ENCODE measurements around the gene KAT6B.

The KAT6B gene

DNA sequence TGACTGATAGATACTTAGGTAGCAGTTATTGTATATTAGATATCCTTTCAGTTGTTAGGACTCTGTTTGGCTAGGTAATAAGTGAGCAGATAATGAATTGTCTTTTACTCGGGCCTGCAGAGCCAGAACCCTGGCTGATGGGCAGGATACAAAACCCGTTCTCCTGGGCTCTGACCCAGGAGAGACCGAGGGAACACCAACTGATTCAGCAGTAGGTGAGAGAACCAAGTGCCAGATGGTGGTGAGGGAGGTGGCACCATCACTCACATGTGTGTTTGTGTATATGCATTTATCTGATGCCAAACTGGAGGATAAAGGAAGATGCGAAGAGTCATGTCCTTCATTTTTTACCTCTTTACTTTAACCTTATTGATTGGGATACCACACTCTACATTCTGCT lies 169.4 kb downstream of the KAT6B start:
- Histone ChIP-seq H3K4me3 (ENCODE audit: low read length in 2 of 2) (no peak overlapping the region), H3K9ac (ENCODE audit: low read depth, low read length, poor library complexity) (no peak overlapping the region)

DNA sequence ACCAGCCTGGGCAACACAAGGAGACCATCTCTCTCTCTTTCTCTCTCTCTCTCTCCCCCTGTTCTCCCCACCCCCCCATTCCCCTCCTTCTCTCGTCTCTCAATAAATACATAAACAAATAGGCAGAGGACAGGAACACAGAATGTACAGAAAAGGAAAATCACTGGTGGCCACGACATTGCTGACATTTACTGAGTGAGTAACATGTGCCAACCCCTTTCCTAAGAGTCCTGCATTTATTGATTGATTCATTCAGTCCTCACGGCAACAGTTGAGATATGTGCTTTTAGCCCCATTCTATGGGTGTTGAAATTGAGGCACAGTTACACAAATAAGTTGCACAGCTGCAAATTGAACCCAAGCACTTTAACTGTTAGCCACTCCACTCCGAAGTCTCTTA lies 170.8 kb downstream of the KAT6B start:
- Histone ChIP-seq H2BK12ac (ENCODE audit: low read length) (no peak overlapping the region), H3K36me3 (replicated peaks in 1 of 2; ENCODE audit: control insufficient read depth in 2 of 2, insufficient read depth in 2 of 2, low read length in 2 of 2) (peaks cover 4 to 44% of the 10 kb centered on the region in 2 donors), H2AFZ (ENCODE audit: low read length) (no peak overlapping the region), H3K79me1 (ENCODE audit: low read depth, low read length) (no peaks in the 10 kb centered on the region), H3K18ac (ENCODE audit: low read length) (no peak overlapping the region), H3K27ac (replicated peaks; ENCODE audit: low read length) (no peak overlapping the region), H3K4ac (ENCODE audit: low read length) (no peak overlapping the region), H3K9ac (ENCODE audit: low read depth, low read length, poor library complexity) (no peak overlapping the region), H2AK5ac (ENCODE audit: low read depth, low read length) (no peak overlapping the region), H3K23ac (ENCODE audit: low read depth, low read length, poor library complexity) (no peak overlapping the region), H4K8ac (ENCODE audit: low read depth, low read length) (no peak overlapping the region), H3K14ac (ENCODE audit: low read length) (no peak overlapping the region), H3K27me3 (ENCODE audit: control insufficient read depth in 3 of 3, insufficient read depth in 3 of 3, low read depth in 1 of 3, low read length in 3 of 3) (no peaks in the 10 kb centered on the region), H4K91ac (ENCODE audit: low read depth, low read length, poor library complexity) (no peak overlapping the region), H2BK120ac (ENCODE audit: low read depth, low read length) (no peak overlapping the region), H2BK5ac (ENCODE audit: low read length) (no peak overlapping the region), H3K4me3 (ENCODE audit: low read length in 2 of 2) (no peak overlapping the region), H2BK15ac (ENCODE audit: low read length) (no peak overlapping the region), H3K4me2 (ENCODE audit: insufficient read depth, low read length, poor library complexity, severe bottlenecking) (no peak overlapping the region), H3K9me3 (replicated peaks in 1 of 2; ENCODE audit: control insufficient read depth in 2 of 2, insufficient read depth in 1 of 2, low read depth in 1 of 2, low read length in 2 of 2) (no peaks in the 10 kb centered on the region), H3K4me1 (ENCODE audit: control insufficient read depth in 2 of 2, insufficient read depth in 1 of 2, low read depth in 1 of 2, low read length in 2 of 2) (no peaks in the 10 kb centered on the region)
- no peak for DNase-seq (ENCODE audit: low spot score)
- no CpG with 5 or more reads among the region's 4 CpGs for WGBS, 2 donors (ENCODE audit: extremely low coverage in 2 of 2, insufficient read length in 2 of 2, insufficient replicate concordance in 1 of 2)

More for the DNA sequence above, 169.4 kb downstream of the KAT6B start:
- WGBS, 2 donors (ENCODE audit: extremely low coverage in 2 of 2, insufficient read length in 2 of 2, insufficient replicate concordance in 1 of 2) = no CpG with 5 or more reads among the region's 4 CpGs
- Histone ChIP-seq H3K4ac (ENCODE audit: low read length) (no peak overlapping the region), H2AK5ac (ENCODE audit: low read depth, low read length) (no peak overlapping the region), H3K27me3 (ENCODE audit: control insufficient read depth in 3 of 3, insufficient read depth in 3 of 3, low read depth in 1 of 3, low read length in 3 of 3) (no peaks in the 10 kb centered on the region), H3K9me3 (replicated peaks in 1 of 2; ENCODE audit: control insufficient read depth in 2 of 2, insufficient read depth in 1 of 2, low read depth in 1 of 2, low read length in 2 of 2) (no peaks in the 10 kb centered on the region), H4K91ac (ENCODE audit: low read depth, low read length, poor library complexity) (no peak overlapping the region), H3K4me1 (ENCODE audit: control insufficient read depth in 2 of 2, insufficient read depth in 1 of 2, low read depth in 1 of 2, low read length in 2 of 2) (no peaks in the 10 kb centered on the region), H3K4me2 (ENCODE audit: insufficient read depth, low read length, poor library complexity, severe bottlenecking) (no peak overlapping the region), H2BK15ac (ENCODE audit: low read length) (no peak overlapping the region), H3K27ac (replicated peaks; ENCODE audit: low read length) (no peak overlapping the region), H2BK12ac (ENCODE audit: low read length) (no peak overlapping the region), H2BK120ac (ENCODE audit: low read depth, low read length) (no peak overlapping the region), H3K36me3 (replicated peaks in 1 of 2; ENCODE audit: control insufficient read depth in 2 of 2, insufficient read depth in 2 of 2, low read length in 2 of 2) (peaks cover 4 to 53% of the 10 kb centered on the region in 2 donors), H2AFZ (ENCODE audit: low read length) (no peak overlapping the region), H3K79me1 (ENCODE audit: low read depth, low read length) (no peaks in the 10 kb centered on the region), H3K18ac (ENCODE audit: low read length) (no peak overlapping the region), H3K23ac (ENCODE audit: low read depth, low read length, poor library complexity) (no peak overlapping the region), H3K14ac (ENCODE audit: low read length) (no peak overlapping the region), H4K8ac (ENCODE audit: low read depth, low read length) (no peak overlapping the region), H2BK5ac (ENCODE audit: low read length) (no peak overlapping the region)
- DNase-seq (ENCODE audit: low spot score) = no peak

DNA sequence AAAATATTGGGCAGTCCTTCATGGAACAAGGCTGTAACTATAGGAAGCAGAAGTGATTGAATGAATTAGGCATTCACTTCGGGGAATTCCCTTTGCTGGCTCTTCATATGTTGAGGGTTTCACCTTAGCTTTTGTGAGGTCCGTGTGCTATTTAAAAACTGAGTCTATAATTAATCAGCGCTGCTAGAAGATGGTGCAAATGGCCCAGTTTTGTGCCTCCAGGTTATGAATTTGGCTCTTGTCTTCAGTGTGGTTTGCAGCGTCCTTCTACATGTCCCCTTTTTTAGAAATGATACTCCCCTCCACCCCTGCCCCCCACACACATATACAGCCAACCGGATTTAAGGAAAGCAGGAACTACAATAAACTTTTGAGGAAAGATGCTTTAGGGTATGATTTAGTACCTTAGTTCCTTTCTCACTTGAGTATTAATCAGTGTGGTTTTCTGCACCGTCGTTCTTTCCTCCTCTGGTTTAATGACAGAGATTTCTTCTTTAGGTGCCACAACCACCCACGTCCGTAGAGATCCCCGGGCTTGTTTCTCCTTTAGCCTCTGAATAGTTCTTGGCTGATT lies 174.4 kb downstream of the KAT6B start:
- Histone ChIP-seq H3K4ac (ENCODE audit: low read length) (no peak overlapping the region), H3K18ac (ENCODE audit: low read length) (no peak overlapping the region), H3K27me3 (ENCODE audit: control insufficient read depth in 3 of 3, insufficient read depth in 3 of 3, low read depth in 1 of 3, low read length in 3 of 3) (no peaks in the 10 kb centered on the region), H3K9me3 (replicated peaks in 1 of 2; ENCODE audit: control insufficient read depth in 2 of 2, insufficient read depth in 1 of 2, low read depth in 1 of 2, low read length in 2 of 2) (no peaks in the 10 kb centered on the region), H3K79me1 (ENCODE audit: low read depth, low read length) (no peaks in the 10 kb centered on the region), H2BK15ac (ENCODE audit: low read length) (no peak overlapping the region), H3K4me1 (ENCODE audit: control insufficient read depth in 2 of 2, insufficient read depth in 1 of 2, low read depth in 1 of 2, low read length in 2 of 2) (peaks cover 0 to 2% of the 10 kb centered on the region in 2 donors), H3K36me3 (replicated peaks in 1 of 2; ENCODE audit: control insufficient read depth in 2 of 2, insufficient read depth in 2 of 2, low read length in 2 of 2) (peaks cover under 1 to 21% of the 10 kb centered on the region in 2 donors), H3K9ac (ENCODE audit: low read depth, low read length, poor library complexity) (no peak overlapping the region), H2AK5ac (ENCODE audit: low read depth, low read length) (no peak overlapping the region), H2BK5ac (ENCODE audit: low read length) (no peak overlapping the region), H3K27ac (replicated peaks; ENCODE audit: low read length) (no peak overlapping the region), H2BK12ac (ENCODE audit: low read length) (no peak overlapping the region), H4K8ac (ENCODE audit: low read depth, low read length) (no peak overlapping the region), H3K14ac (ENCODE audit: low read length) (no peak overlapping the region), H3K4me3 (ENCODE audit: low read length in 2 of 2) (no peak overlapping the region), H3K23ac (ENCODE audit: low read depth, low read length, poor library complexity) (no peak overlapping the region), H3K4me2 (ENCODE audit: insufficient read depth, low read length, poor library complexity, severe bottlenecking) (no peak overlapping the region), H2BK120ac (ENCODE audit: low read depth, low read length) (no peak overlapping the region), H4K91ac (ENCODE audit: low read depth, low read length, poor library complexity) (no peak overlapping the region), H2AFZ (ENCODE audit: low read length) (no peak overlapping the region)
- no CpG with 5 or more reads among the region's 10 CpGs for WGBS, 2 donors (ENCODE audit: extremely low coverage in 2 of 2, insufficient read length in 2 of 2, insufficient replicate concordance in 1 of 2)
- no peak for DNase-seq (ENCODE audit: low spot score)

DNA sequence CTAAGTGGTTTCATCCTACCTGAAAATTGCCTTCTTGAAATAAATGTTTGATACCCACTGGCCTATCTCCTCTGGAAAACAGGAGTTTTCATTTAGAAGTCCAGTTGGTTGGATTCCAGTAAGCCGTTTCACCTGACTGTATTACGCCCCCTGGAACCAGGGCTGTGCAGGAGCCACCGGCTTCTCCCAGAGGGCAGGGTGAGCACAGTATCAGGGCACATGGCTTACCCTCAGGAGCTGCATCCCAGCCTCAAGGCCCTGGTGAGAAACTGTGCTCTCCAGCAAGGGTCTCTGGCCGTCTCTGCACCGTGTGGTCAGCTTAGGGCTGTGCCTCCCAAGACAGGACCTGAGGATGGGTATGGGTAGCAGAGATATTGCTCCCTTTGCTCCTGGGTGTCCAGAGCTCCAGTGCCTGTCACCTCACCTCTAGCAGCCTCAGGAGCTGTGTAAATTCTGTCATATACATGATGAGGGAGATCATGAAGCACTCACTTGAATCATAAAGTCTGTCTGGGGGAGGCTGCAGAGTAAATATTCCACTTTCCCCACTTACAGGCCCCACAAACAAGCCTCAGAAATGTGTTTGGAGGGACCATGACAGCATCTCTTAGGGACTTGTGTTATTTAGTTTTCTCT lies 175.4 kb downstream of the KAT6B start:
- H3K18ac ChIP-seq (ENCODE audit: low read length) = no peak overlapping the region
- no peak overlapping the region for H2BK12ac ChIP-seq (ENCODE audit: low read length)
- DNase-seq (ENCODE audit: low spot score) = no peak
- H2BK120ac ChIP-seq (ENCODE audit: low read depth, low read length) = no peak overlapping the region
- H3K36me3 ChIP-seq (replicated peaks in 1 of 2; ENCODE audit: control insufficient read depth in 2 of 2, insufficient read depth in 2 of 2, low read length in 2 of 2) = peaks cover 0 to 23% of the 10 kb centered on the region in 2 donors
- H3K9me3 ChIP-seq (replicated peaks in 1 of 2; ENCODE audit: control insufficient read depth in 2 of 2, insufficient read depth in 1 of 2, low read depth in 1 of 2, low read length in 2 of 2) = no peaks in the 10 kb centered on the region
- no peak overlapping the region for H2BK15ac ChIP-seq (ENCODE audit: low read length)
- H3K4me3 ChIP-seq (ENCODE audit: low read length in 2 of 2) = no peak overlapping the region
- H3K23ac ChIP-seq (ENCODE audit: low read depth, low read length, poor library complexity) = no peak overlapping the region
- no peak overlapping the region for H4K91ac ChIP-seq (ENCODE audit: low read depth, low read length, poor library complexity)
- no peak overlapping the region for H3K27ac ChIP-seq (replicated peaks; ENCODE audit: low read length)
- no peak overlapping the region for H2AK5ac ChIP-seq (ENCODE audit: low read depth, low read length)
- WGBS, 2 donors (ENCODE audit: extremely low coverage in 2 of 2, insufficient read length in 2 of 2, insufficient replicate concordance in 1 of 2) = no CpG with 5 or more reads among the region's 5 CpGs
- no peaks in the 10 kb centered on the region for H3K79me1 ChIP-seq (ENCODE audit: low read depth, low read length)
- no peak overlapping the region for H3K4me2 ChIP-seq (ENCODE audit: insufficient read depth, low read length, poor library complexity, severe bottlenecking)
- no peak overlapping the region for H3K4ac ChIP-seq (ENCODE audit: low read length)
- H4K8ac ChIP-seq (ENCODE audit: low read depth, low read length) = no peak overlapping the region
- no peak overlapping the region for H2BK5ac ChIP-seq (ENCODE audit: low read length)
- no peaks in the 10 kb centered on the region for H3K27me3 ChIP-seq (ENCODE audit: control insufficient read depth in 3 of 3, insufficient read depth in 3 of 3, low read depth in 1 of 3, low read length in 3 of 3)
- H3K4me1 ChIP-seq (ENCODE audit: control insufficient read depth in 2 of 2, insufficient read depth in 1 of 2, low read depth in 1 of 2, low read length in 2 of 2) = peaks cover 0 to 2% of the 10 kb centered on the region in 2 donors
- H3K14ac ChIP-seq (ENCODE audit: low read length) = no peak overlapping the region
- peak overlapping the region; percentile 36 for H3K9ac ChIP-seq (ENCODE audit: low read depth, low read length, poor library complexity)
- H2AFZ ChIP-seq (ENCODE audit: low read length) = no peak overlapping the region
